Activated CD4-positive, alpha-beta T cell treated with anti-CD3 and anti-CD28 coated beads, Interleukin-2, amount 10 ng/mL, durations not matched to agents 7 days and 5 days (primary cell): ENCODE measurements around the gene COPB2. TPM values are rescaled to one million over a fixed set of nuclear protein-coding genes. Genes with fewer than 3 reads are reported as not detected.

Source experiments
- CTCF ChIA-PET: fragments of 350-600 bp; sonication (Branson Sonifier 250); formaldehyde crosslinking; loops from one replicate; lab custom pipeline; 2021; ENCODE audit warnings: antibody characterized with exemption; lab: Charles Lee
- POLR2A ChIA-PET: fragments of 350-600 bp; sonication (Branson Sonifier 250); formaldehyde crosslinking; loops from one replicate; lab custom pipeline; 2021; ENCODE audit warnings: antibody characterized with exemption; lab: Charles Lee
- DNase-seq: peaks from one replicate; pipeline ENCODE4 v3.0.0-alpha.2; 2020
- H3K27ac Mint-ChIP-seq: one replicate; pipeline ENCODE4 v1.8.0; 2021; ENCODE audit warnings: mild to moderate bottlenecking, moderate library complexity, mixed read lengths
- H3K27me3 Mint-ChIP-seq: one replicate; pipeline ENCODE4 v1.8.0; 2021; ENCODE audit warnings: mixed read lengths
- H3K36me3 Mint-ChIP-seq: one replicate; pipeline ENCODE4 v1.8.0; 2021; ENCODE audit warnings: low read depth, mixed read lengths
- H3K4me1 Mint-ChIP-seq: one replicate; pipeline ENCODE4 v1.8.0; 2021; ENCODE audit warnings: mixed read lengths
- H3K4me3 Mint-ChIP-seq: one replicate; pipeline ENCODE4 v1.8.0; 2021; ENCODE audit warnings: mild to moderate bottlenecking, moderate library complexity, mixed read lengths
- H3K9me3 Mint-ChIP-seq: one replicate; pipeline ENCODE4 v1.8.0; 2021; ENCODE audit warnings: mixed read lengths
- total RNA-seq, 2 experiments: library from RNA; stranded (reverse); gene quantifications; one replicate each; pipeline ENCODE4 v1.2.3, GENCODE V29; 2021

Gene COPB2
- total RNA-seq, 2 experiments from 2014 or later: 92.2 to 101 TPM

DNA sequence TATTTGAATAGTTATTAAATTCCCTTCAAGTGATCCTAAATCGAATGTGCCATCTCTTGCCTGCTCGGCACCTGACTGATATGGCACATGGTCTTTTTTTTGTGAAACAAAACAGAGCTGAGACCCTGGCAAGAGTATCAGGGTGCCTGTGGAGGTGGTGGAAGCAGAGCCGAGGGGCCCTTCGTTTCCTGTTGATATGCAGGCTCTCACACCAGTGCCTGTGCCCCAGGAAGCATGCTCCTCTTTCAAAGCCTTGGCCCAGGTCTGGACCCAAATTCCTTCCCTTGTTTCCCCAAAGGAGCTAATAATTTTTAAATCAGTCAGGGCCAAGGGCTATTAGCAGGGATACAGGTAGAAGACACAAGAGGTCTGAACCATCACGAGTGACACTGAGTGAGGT lies 67.1 kb downstream of the COPB2 start:
- H3K36me3 Mint-ChIP-seq: no peaks in the 10 kb centered on the region
- ChIA-PET POLR2A (no interaction called here), CTCF (interaction anchor here (0.8 to 1.0 kb wide), 2 partner anchors 20 to 210 kb away, joined by 3 read pairs; no protein-coding TSS in a partner anchor)
- no peak for DNase-seq
- H3K9me3 Mint-ChIP-seq: no peaks in the 10 kb centered on the region
- no peak overlapping the region for H3K4me3 Mint-ChIP-seq
- H3K4me1 Mint-ChIP-seq: no peaks in the 10 kb centered on the region
- H3K27ac Mint-ChIP-seq: no peak overlapping the region
- peaks cover 6% of the 10 kb centered on the region for H3K27me3 Mint-ChIP-seq

DNA sequence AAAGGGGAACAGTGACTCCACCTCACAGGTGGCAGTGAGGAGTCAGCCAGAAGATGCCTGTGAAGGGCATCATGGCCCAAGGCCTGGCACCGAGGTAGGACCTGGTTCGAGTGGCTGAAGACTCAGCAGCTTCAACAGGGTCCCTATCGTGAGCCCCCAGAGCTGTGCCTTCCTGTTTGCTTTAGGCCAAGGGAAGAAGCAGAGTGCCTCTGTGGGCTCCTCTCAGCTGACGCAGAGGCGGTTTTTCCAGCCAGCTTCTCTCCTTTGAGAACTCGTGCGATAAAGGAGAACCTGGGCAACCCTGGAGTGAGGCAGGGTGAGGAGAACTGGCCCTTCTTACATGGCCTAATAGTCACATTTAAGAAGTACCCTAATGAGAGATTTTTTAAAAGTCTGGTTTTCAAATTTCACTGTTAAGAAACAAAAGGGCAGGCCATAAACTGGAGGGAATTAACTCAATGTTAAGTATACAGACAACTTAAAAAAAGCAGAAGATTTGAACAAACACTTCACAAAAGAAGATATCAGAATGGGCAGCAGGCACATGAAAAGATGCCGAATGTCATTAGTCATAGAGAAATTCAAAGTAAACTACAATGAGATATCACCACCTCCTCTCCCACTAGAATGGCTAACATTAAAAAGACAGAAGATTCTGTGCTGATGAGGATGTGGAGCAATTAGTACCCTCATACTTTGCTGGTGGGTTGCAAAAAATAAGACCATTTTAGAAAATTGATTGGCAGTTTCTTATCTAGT lies 68.7 kb downstream of the COPB2 start:
- DNase-seq: no peak
- peaks cover 8% of the 10 kb centered on the region for H3K27me3 Mint-ChIP-seq

DNA sequence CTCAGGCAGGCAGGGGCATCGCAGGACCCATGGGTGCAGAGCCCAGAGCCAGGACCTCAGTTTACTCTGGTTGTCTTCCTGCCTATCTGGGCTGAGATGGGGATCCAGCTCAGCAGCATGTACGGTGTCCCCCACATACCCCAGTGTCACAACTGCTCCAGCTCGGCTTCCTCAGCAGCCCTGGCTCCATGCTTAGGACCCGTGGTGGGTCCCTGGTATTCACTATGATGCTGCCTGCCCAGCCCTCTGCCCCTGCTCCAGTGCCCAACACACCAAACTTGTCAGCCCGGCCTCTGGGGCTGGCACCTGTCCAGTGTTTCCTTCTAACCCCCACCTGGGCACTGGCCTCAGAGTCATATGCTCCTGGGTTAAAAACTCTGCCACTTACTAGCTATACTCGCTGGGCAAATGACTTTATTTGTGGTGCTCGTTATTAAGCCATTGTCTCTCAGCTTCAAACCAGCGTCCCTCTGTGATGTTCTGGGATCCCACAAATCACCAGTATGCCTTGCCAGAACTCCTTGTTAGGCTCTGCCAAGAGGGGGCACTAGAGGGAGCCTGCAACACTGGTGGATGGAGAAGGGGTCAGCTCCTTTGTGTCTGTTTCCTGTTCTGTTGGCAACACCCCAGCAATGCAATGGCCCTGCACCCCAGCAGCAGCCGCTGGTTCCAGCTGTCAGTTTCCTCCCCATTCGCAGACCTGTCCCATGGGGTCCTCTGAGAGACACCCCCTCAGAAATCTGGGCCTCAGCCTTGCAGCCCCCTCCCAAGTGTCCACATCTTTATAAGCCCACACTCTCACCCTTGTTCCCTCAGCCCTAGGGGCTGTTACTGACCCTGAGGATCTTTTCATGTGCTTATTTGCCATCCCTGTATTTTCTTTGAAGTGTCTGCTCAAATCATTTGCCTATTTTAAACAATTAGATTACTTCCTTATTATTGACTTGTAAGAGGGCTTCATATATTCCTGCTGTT lies 69.7 kb downstream of the COPB2 start:
- peaks cover 11% of the 10 kb centered on the region for H3K27me3 Mint-ChIP-seq
- H3K4me1 Mint-ChIP-seq: no peaks in the 10 kb centered on the region
- H3K4me3 Mint-ChIP-seq: no peak overlapping the region
- no peak overlapping the region for H3K27ac Mint-ChIP-seq
- ChIA-PET CTCF (interaction anchor here (0.8 to 1.3 kb wide), 4 partner anchors 9 to 1137 kb away, joined by 3 to 4 read pairs (median 3); no protein-coding TSS in a partner anchor), POLR2A (no interaction called here)
- no peaks in the 10 kb centered on the region for H3K36me3 Mint-ChIP-seq
- no peak for DNase-seq
- no peaks in the 10 kb centered on the region for H3K9me3 Mint-ChIP-seq

More for the DNA sequence above, 68.7 kb downstream of the COPB2 start:
- H3K4me3 Mint-ChIP-seq: no peak overlapping the region
- no peaks in the 10 kb centered on the region for H3K9me3 Mint-ChIP-seq
- no peaks in the 10 kb centered on the region for H3K4me1 Mint-ChIP-seq
- ChIA-PET POLR2A (no interaction called here), CTCF (no interaction called here)
- H3K27ac Mint-ChIP-seq: no peak overlapping the region
- H3K36me3 Mint-ChIP-seq: no peaks in the 10 kb centered on the region

DNA sequence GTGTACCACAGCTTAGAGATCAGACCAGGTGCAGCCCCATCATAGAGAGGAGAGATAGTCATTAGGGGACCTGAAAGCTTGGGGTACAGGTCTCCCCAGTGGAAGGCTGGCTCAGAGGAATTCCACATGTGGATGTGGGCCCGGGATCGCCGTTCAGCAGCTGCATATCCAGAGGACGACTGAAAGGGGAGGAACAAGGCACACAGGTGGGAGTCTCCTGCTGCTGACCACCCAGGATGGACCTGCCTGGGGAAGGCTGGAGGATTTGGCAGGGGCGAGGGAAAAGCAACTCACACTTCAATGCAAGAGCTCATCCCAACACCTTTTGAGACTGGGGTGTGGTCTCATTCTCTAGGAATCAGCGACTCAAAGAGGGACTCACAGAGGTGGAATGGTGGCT lies 70.6 kb downstream of the COPB2 start:
- Mint-ChIP-seq H3K36me3 (no peaks in the 10 kb centered on the region), H3K27ac (no peak overlapping the region), H3K4me3 (no peak overlapping the region), H3K9me3 (no peaks in the 10 kb centered on the region), H3K27me3 (peaks cover 11% of the 10 kb centered on the region), H3K4me1 (no peaks in the 10 kb centered on the region)
- ChIA-PET POLR2A (no interaction called here), CTCF (interaction anchor here (0.8 to 1.3 kb wide), 3 partner anchors 10 to 206 kb away, joined by 3 to 4 read pairs (median 3); no protein-coding TSS in a partner anchor)
- DNase-seq: no peak

DNA sequence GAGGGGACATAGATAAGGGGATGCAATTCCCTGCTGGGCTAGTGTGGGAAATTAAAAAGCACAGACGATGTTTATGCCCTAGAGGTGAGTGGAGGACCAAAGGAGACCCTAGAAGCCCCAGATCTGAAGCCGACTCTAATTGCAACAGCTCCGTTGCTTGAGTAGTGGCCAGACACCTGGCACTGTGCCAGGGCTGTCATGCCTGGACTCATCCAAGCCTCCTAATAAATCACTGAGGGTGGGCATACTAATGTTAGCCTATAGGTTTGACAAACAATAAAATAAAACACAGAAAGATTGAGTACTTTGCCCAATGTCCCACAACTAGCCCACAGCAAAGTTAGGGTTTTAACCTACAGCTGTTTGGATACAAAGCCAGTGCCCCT lies 71.0 kb downstream of the COPB2 start:
- POLR2A ChIA-PET: interaction anchor here (0.6 kb wide), 1 partner anchor 163 kb away, joined by 3 read pairs; no protein-coding TSS in a partner anchor
- Mint-ChIP-seq H3K9me3 (no peaks in the 10 kb centered on the region), H3K27ac (no peak overlapping the region), H3K36me3 (no peaks in the 10 kb centered on the region), H3K4me3 (no peak overlapping the region), H3K27me3 (peaks cover 11% of the 10 kb centered on the region), H3K4me1 (no peaks in the 10 kb centered on the region)
- CTCF ChIA-PET: interaction anchor here (0.7 to 1.3 kb wide), 4 partner anchors 10 to 801 kb away, joined by 3 to 4 read pairs (median 3); no protein-coding TSS in a partner anchor
- no peak for DNase-seq

DNA sequence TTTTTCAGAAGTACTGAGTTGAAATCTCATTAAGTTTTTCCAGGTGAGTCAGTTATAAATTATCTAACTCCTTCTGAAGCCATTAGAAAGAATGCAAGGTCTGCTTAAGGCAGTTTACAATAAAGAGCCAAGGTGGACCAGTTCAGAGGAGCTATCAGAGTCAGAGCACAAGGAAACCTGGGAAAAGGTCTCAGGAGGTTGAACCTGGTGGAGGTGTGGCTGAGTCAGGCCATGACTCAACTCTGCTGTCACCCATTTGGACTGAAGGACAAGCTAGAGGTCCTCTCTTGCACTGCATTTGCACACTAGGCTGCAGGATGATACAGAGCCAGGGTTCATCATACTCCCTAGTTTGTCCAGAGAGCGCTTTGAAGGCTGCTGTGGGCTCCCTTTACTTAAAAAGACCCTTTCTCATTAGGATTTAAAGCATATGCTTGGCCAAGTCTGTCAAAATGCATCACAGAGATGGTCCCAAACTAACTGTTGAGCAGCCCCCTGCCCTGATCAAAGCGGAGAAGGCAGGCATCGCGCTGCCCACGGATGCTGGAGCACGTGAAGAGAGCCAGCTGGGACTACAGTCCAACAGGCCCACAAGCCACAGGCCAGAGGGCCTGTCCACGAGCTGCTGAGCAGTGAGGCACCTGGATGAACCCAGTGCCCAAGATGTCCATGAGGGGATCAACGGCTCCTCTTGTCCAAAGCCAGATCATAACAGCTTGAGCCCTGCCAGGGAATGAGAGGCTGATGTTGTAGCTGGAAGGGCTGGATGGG lies 71.6 kb downstream of the COPB2 start:
- Mint-ChIP-seq H3K27ac (no peak overlapping the region), H3K4me1 (no peaks in the 10 kb centered on the region), H3K9me3 (no peaks in the 10 kb centered on the region), H3K4me3 (no peak overlapping the region), H3K36me3 (no peaks in the 10 kb centered on the region), H3K27me3 (peaks cover 11% of the 10 kb centered on the region)
- CTCF ChIA-PET: interaction anchor here (0.7 to 1.5 kb wide), 2 partner anchors 11 to 800 kb away, joined by 3 read pairs; no protein-coding TSS in a partner anchor
- no peak for DNase-seq
- POLR2A ChIA-PET: interaction anchor here (0.6 kb wide), 1 partner anchor 162 kb away, joined by 3 read pairs; no protein-coding TSS in a partner anchor

DNA sequence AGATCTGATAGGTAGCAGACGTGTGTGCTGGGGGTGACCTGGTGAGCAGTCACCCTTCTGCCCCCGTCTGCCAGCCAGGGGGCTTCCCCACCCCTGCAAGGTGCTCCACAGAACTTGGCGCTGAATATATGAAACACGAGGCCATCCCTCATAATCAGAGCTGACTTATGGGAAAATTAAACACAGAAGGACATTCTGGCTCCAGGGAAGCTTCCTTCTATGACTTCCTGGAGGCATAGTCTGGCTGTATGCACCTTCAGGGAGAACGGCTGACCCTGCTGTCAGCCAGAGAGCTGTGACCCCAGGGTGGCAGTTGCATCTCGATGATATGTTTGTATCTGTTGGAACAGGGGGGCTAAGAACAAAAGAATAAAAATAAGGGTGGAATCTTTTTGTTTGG lies 72.2 kb downstream of the COPB2 start:
- DNase-seq: no peak
- Mint-ChIP-seq H3K4me1 (no peaks in the 10 kb centered on the region), H3K36me3 (no peaks in the 10 kb centered on the region), H3K4me3 (no peak overlapping the region), H3K27ac (no peak overlapping the region), H3K27me3 (peaks cover 11% of the 10 kb centered on the region), H3K9me3 (no peaks in the 10 kb centered on the region)
- CTCF ChIA-PET: interaction anchor here (1.5 kb wide), 1 partner anchor 12 kb away, joined by 3 read pairs; no protein-coding TSS in a partner anchor
- POLR2A ChIA-PET: interaction anchor here (0.6 kb wide), 1 partner anchor 229 kb away, joined by 4 read pairs; no protein-coding TSS in a partner anchor

DNA sequence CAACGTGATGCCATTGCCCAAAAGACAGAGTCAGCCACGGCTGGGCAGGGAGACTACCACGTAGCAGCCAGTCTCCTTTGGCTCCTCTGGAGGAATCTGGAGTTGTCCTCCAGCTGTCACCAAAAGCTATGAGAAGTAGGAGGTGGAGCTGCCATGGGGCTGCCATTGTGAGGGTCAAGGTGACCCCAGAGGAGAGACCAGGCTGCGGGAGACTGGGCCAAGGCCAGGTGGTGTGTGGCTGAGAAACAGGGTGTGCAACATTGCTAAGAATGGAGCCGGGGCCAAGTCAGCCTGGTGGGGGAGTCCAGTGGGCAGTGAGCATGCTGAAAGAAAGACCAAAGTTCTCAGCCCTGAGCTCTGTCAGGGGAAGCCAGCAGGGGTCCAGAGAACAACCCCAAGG lies 75.5 kb downstream of the COPB2 start:
- Mint-ChIP-seq H3K27ac (no peak overlapping the region), H3K4me3 (no peak overlapping the region), H3K36me3 (no peaks in the 10 kb centered on the region), H3K27me3 (peaks cover 12% of the 10 kb centered on the region), H3K9me3 (no peaks in the 10 kb centered on the region), H3K4me1 (no peaks in the 10 kb centered on the region)
- CTCF ChIA-PET: interaction anchor here (1.7 kb wide), 1 partner anchor 11 kb away, joined by 4 read pairs; no protein-coding TSS in a partner anchor
- no peak for DNase-seq
- POLR2A ChIA-PET: no interaction called here

DNA sequence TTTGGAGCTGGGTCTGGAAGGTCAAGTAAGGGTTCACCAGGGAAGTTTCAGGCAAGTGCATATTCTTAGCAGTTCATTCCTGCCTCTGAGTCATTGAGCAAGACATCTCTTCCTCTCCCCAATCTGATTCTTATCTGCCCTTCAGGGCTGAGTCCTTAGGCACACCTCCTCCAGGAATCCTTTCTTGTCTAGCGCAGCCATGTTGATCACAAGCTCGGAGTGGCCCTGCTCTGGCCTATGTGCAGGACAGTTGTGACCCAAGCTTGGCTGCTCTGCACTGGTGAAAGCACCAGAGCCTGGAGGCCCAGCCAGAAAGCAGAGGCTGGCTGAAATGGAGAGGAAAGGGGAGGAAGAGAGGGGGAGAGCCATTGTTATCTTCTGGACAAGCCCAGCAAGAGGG lies 76.5 kb downstream of the COPB2 start:
- H3K4me3 Mint-ChIP-seq: no peak overlapping the region
- POLR2A ChIA-PET: no interaction called here
- H3K4me1 Mint-ChIP-seq: no peaks in the 10 kb centered on the region
- CTCF ChIA-PET: no interaction called here
- H3K27me3 Mint-ChIP-seq: peaks cover 9% of the 10 kb centered on the region
- no peaks in the 10 kb centered on the region for H3K9me3 Mint-ChIP-seq
- no peak for DNase-seq
- no peaks in the 10 kb centered on the region for H3K36me3 Mint-ChIP-seq
- H3K27ac Mint-ChIP-seq: no peak overlapping the region

DNA sequence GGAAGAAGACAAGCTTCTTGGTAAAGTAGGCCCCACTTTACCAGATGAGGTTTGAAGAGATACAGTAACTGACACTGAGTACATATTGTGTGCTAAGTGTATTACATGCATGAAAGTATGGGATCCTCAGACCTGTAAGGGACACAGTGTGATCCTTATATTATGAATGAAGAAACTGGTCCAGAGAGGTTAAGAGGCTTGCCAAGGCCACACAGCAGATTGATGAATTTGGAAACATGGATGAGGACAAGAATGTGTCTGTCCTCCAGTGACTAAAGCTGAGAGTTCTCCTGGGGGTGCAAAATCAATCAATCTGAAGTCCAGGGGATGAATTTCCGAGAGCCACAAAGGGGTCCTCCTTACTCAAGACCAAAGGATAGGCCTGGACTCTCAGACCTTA lies 77.0 kb downstream of the COPB2 start:
- peaks cover 7% of the 10 kb centered on the region for H3K27me3 Mint-ChIP-seq
- H3K9me3 Mint-ChIP-seq: no peaks in the 10 kb centered on the region
- no peaks in the 10 kb centered on the region for H3K4me1 Mint-ChIP-seq
- POLR2A ChIA-PET: no interaction called here
- H3K27ac Mint-ChIP-seq: no peak overlapping the region
- DNase-seq: no peak
- CTCF ChIA-PET: no interaction called here
- H3K4me3 Mint-ChIP-seq: no peak overlapping the region
- H3K36me3 Mint-ChIP-seq: no peaks in the 10 kb centered on the region

DNA sequence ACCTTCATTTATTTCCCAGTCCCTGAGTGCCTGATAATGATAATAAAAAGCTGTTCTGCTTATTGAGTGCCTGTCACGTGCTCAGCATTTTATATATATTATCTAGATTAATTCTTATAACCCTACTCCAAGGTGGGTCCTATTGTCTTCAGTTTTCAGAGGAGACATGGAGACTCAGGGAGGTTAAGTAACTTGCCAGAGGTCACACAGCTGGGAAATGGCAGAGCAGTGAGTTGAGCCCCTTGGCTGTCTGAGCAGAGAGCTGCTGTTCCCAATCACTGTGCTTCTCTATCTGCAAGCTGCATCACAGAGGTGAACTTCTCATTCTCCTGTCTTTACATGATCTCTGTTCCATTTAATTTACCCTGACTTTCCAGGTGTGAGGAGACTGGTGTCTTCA lies 77.9 kb downstream of the COPB2 start:
- H3K27me3 Mint-ChIP-seq: peaks cover 4% of the 10 kb centered on the region
- H3K4me1 Mint-ChIP-seq: no peaks in the 10 kb centered on the region
- CTCF ChIA-PET: no interaction called here
- H3K36me3 Mint-ChIP-seq: no peaks in the 10 kb centered on the region
- H3K27ac Mint-ChIP-seq: no peak overlapping the region
- POLR2A ChIA-PET: no interaction called here
- H3K9me3 Mint-ChIP-seq: no peaks in the 10 kb centered on the region
- no peak overlapping the region for H3K4me3 Mint-ChIP-seq
- no peak for DNase-seq

DNA sequence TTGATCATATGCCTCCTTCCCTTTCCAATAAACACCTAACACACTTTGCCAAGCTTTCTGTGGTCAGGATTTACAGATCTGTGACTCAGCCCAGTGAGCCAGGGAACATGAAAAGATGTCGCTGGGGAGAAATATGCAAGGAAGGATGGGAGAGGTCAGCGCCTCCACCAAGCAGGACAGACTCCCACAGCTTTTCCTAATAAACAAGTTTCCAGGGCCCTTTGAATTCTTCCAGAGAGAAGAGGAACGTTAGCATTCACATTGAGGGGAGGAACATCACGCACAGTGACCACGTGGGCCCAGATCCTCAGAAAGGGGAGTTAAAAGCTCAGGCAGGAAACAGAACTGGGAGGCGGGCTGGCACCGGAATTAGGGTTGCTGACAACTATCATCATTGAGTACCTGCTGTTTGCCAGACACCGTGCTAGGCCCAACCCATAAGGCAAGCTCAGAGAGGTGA lies 78.9 kb downstream of the COPB2 start:
- CTCF ChIA-PET: interaction anchor here (0.6 to 1.2 kb wide), 3 partner anchors 12 to 48 kb away, joined by 3 to 4 read pairs (median 3); no protein-coding TSS in a partner anchor

More for the DNA sequence above, 78.9 kb downstream of the COPB2 start:
- no peak overlapping the region for H3K4me3 Mint-ChIP-seq
- no peak for DNase-seq
- H3K27ac Mint-ChIP-seq: no peak overlapping the region
- H3K9me3 Mint-ChIP-seq: no peaks in the 10 kb centered on the region
- H3K27me3 Mint-ChIP-seq: peaks cover 2% of the 10 kb centered on the region
- H3K4me1 Mint-ChIP-seq: no peaks in the 10 kb centered on the region
- H3K36me3 Mint-ChIP-seq: no peaks in the 10 kb centered on the region
- POLR2A ChIA-PET: no interaction called here
